Esophagus squamous epithelium (tissue), 5 donors: ENCODE data around the gene CDK5RAP2. TPM values are rescaled to one million over a fixed set of nuclear protein-coding genes. Genes with fewer than 3 reads are reported as not detected.

Experiments used
- DNase-seq: peaks from one replicate; lab custom pipeline; 2025; lab: John Stamatoyannopoulos, UW
- H3K27ac ChIP-seq, 4 donors: fragments of 200-600 bp; sonication (generic); one replicate each; pipeline ENCODE4 v1.5.1; 2016 to 2019; ENCODE audit warnings: mild to moderate bottlenecking in 1 of 4
- H3K27me3 ChIP-seq, 4 donors: fragments of 200-600 bp; sonication (generic); 1 replicate in 3 of 4; 2 replicates in 1 of 4; pipeline versions ENCODE4 v1.5.1 to v1.6.0; 2017 to 2021; ENCODE audit warnings: antibody characterized with exemption in 1 of 4
- H3K36me3 ChIP-seq, 3 donors: fragments of 200-600 bp; sonication (generic); one replicate each; pipeline ENCODE4 v1.5.1; 2016 to 2019
- H3K4me1 ChIP-seq, 3 donors: fragments of 200-600 bp; sonication (generic); one replicate each; pipeline ENCODE4 v1.5.1; 2017 to 2019
- H3K4me3 ChIP-seq, 4 donors: fragments of 200-600 bp; sonication (generic); 1 replicate in 3 of 4; 2 replicates in 1 of 4; pipeline ENCODE4 v1.5.1; 2016 to 2019; ENCODE audit warnings: mild to moderate bottlenecking in 2 of 4, moderate library complexity in 1 of 4
- H3K9me3 ChIP-seq, 3 donors: fragments of 200-600 bp; sonication (generic); one replicate each; pipeline ENCODE4 v1.5.1; 2016 to 2019
- POLR2A ChIP-seq, 4 donors: fragments of 450-650 bp; IDR thresholded peaks; one replicate each; pipeline ENCODE4 v1.6.1; 2017; ENCODE audit warnings: antibody characterized with exemption in 4 of 4, mild to moderate bottlenecking in 4 of 4, moderate library complexity in 3 of 4
- WGBS, 2 donors: methylation state at CpG; one replicate each; pipeline ENCODE4 v1.1.5; 2018; 5-methylcytosine and 5-hydroxymethylcytosine counted together
- intact Hi-C: fragments of 100-400 bp; cut with DNase I; formaldehyde crosslinking; loops from one replicate; pipeline ENCODE4 v1.15.0; 2022
- total RNA-seq, 4 donors: library from RNA; depleted of rRNA; stranded (reverse); fragments of >200 nt; gene quantifications; one replicate each; pipeline ENCODE4 v1.1.0, GENCODE V29; 2016
- TF ChIP-seq, protein P1 (sequence below), 6 experiments: fragments of 450-650 bp in 4 of 6; fragments of 200-600 bp in 2 of 6; sonication (generic) in 2 of 6; IDR thresholded peaks; one replicate each; pipeline ENCODE4 v1.5.1; 2016 to 2019; ENCODE audit warnings: antibody characterized with exemption in 6 of 6, mild to moderate bottlenecking in 4 of 6, moderate library complexity in 4 of 6
- donor health status: DM: yes; HTN: yes; CAD: no.

The CDK5RAP2 gene
- total RNA-seq, 4 donors from 2014 or later = 23.2 to 41.2 (median 33.8) TPM

DNA sequence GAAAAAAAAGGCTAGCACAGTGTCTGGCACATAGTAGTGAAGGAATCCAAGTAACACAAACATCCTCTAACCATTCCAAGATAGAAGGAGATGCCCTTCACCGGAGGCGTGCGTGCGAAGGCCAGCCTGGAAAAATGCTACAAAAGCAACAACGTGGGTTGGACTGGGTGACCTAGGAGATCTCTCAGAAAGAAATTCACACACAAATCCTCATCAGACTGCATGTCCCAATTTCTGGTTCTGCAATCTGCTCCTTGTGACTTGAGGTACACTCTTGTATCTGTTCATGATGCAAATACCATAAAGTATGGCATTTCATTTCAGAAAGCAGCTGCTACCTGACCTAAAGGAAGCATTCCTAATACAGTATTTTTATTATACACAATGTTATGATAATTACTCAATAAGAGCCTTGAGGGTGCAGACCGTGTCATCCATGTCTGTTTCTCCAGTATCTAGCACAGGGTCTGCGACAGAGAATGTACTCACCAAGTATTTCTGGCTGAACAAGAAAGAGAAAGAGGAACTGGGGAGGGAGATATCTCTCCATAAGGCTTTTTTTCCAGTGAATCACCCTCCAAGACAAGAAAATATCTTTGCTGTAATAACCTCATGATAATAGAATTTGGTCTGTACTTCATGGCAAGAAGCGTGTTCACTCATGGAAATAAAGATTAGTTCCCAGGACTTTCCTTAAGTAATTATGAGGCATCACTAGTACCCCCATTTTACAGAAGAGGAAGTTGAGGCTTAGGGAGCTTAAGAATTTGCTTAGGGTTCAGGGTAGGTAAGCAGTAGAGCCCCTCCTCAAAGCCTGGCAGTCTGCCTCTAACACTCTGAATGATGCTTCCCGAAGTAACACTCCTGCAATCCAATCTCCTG is 138.3 kb downstream of the CDK5RAP2 start:
- Histone ChIP-seq H3K4me1 (peaks cover 0 to 8% (median 0%) of the 10 kb centered on the region in 3 donors), H3K27me3 (no peaks in the 10 kb centered on the region), H3K36me3 (peaks cover 0 to 94% (median 6%) of the 10 kb centered on the region in 3 donors), H3K4me3 (no peak overlapping the region), H3K9me3 (no peaks in the 10 kb centered on the region), H3K27ac (peak overlapping the region in 1 of 4 donors; percentile 19)
- DNase-seq = no peak
- TF ChIP-seq POLR2A (IDR thresholded peaks at IDR 0.05) = no peak
- TF ChIP-seq, protein P1, sequence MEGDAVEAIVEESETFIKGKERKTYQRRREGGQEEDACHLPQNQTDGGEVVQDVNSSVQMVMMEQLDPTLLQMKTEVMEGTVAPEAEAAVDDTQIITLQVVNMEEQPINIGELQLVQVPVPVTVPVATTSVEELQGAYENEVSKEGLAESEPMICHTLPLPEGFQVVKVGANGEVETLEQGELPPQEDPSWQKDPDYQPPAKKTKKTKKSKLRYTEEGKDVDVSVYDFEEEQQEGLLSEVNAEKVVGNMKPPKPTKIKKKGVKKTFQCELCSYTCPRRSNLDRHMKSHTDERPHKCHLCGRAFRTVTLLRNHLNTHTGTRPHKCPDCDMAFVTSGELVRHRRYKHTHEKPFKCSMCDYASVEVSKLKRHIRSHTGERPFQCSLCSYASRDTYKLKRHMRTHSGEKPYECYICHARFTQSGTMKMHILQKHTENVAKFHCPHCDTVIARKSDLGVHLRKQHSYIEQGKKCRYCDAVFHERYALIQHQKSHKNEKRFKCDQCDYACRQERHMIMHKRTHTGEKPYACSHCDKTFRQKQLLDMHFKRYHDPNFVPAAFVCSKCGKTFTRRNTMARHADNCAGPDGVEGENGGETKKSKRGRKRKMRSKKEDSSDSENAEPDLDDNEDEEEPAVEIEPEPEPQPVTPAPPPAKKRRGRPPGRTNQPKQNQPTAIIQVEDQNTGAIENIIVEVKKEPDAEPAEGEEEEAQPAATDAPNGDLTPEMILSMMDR (IDR thresholded peaks at IDR 0.05) = no peak
- 74 to 91% methylated on average over 9 of the region's 9 CpGs for WGBS, 2 donors
- intact Hi-C loops = no loop called here

DNA sequence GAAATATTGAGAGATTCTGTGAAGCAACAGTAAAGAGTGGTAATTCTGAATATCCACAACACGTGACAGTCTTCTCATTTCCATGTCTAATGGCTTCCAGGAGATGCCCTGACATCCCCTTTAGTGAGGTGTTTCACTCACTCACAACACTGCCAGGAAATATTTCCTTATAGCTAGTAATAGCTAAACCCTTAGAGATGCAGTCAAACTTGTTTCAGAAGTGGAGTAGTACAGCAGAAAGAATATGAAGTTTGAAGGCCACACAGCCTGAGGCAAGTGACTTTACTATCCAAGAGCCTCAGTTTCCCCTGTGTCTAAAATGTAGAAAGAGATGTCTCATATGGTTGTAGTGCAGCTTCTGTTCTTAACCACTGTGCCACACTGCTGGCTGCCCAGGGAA is 139.2 kb downstream of the CDK5RAP2 start:
- no peaks in the 10 kb centered on the region for H3K27me3 ChIP-seq
- peaks cover 0 to 8% (median 0%) of the 10 kb centered on the region in 3 donors for H3K4me1 ChIP-seq
- intact Hi-C loops = no loop called here
- WGBS, 2 donors = 85 to 91% methylated on average over 1 of the region's 1 CpG
- TF ChIP-seq, protein P1 (IDR thresholded peaks at IDR 0.05) = no peak
- peaks cover 0 to 92% (median 6%) of the 10 kb centered on the region in 3 donors for H3K36me3 ChIP-seq
- no peak for DNase-seq
- no peak overlapping the region for H3K27ac ChIP-seq
- H3K4me3 ChIP-seq = no peak overlapping the region
- H3K9me3 ChIP-seq = no peaks in the 10 kb centered on the region

DNA sequence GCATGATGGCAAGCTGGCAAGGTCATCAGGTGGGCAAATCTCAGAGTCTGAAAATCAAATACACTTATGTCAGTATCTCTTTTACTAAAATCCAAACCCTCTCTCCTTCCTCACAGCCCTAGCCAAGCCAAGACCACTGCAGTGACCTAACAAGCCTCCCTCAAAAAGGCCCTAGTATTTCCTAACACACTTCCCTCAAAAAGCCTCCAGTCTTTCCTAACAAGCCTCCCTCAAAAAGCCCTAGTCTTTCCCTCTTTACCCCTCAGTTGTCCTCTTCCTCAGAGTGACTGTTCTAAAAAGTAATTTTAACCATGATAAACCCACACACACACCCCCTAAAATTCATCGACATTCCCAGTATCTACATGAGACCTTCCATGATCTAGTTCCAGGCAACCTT is 140.0 kb downstream of the CDK5RAP2 start:
- no peak overlapping the region for H3K27ac ChIP-seq
- DNase-seq = no peak
- intact Hi-C loops = no loop called here
- WGBS, 2 donors = 90 to 95% methylated on average over 1 of the region's 1 CpG
- TF ChIP-seq, protein P1 (IDR thresholded peaks at IDR 0.05) = no peak
- no peak for TF ChIP-seq POLR2A (IDR thresholded peaks at IDR 0.05)
- H3K27me3 ChIP-seq = no peaks in the 10 kb centered on the region
- peaks cover 0 to 14% (median 0%) of the 10 kb centered on the region in 3 donors for H3K4me1 ChIP-seq
- no peaks in the 10 kb centered on the region for H3K9me3 ChIP-seq
- H3K4me3 ChIP-seq = no peak overlapping the region
- H3K36me3 ChIP-seq = peaks cover 0 to 86% (median 6%) of the 10 kb centered on the region in 3 donors

DNA sequence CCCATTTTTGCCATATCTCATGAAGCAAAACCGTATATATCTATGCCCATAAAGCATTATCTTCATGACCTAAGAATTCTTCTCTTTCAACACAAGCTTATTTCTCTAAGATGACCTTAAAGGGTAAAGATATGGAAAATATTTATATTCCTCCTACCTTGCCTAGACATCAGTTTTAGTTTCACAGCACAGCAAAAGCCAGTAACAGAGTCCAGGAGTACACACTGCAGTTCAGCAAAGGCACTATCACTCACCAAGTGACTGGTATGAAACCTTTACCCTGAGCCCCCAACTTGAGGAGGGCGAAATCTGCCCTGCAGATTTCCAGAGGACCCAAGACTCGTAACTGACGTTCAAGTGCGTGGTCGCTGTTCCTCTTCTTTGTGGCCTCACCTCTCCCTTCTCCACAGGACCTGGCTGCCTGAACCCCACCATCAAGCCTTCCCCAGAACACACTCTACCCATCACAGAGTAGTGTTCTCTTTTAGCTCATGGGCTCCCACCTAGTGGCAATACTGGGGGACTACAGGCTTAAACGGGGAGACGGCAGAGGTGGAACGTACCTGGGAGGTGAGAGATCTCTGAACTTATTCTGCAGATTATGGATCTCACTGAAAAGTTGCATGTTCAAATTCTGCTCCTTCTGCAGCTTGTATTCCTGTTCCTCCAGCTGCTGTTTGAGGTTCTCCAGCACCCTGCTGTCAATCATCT is 141.0 kb downstream of the CDK5RAP2 start:
- no peak for DNase-seq
- Histone ChIP-seq H3K27me3 (no peaks in the 10 kb centered on the region), H3K36me3 (peaks cover 0 to 85% (median 6%) of the 10 kb centered on the region in 3 donors), H3K4me1 (peaks cover 0 to 23% (median 0%) of the 10 kb centered on the region in 3 donors), H3K27ac (no peak overlapping the region), H3K4me3 (no peak overlapping the region), H3K9me3 (no peaks in the 10 kb centered on the region)
- intact Hi-C loops = no loop called here
- 87 to 90% methylated on average over 9 of the region's 9 CpGs for WGBS, 2 donors
- TF ChIP-seq POLR2A (IDR thresholded peaks at IDR 0.05) = no peak
- TF ChIP-seq, protein P1 (IDR thresholded peaks at IDR 0.05) = peak in 2 of 6 experiments; percentile 20 to 48

GRCh38 chr9:120438111-120438510 is 141.9 kb downstream of the CDK5RAP2 start:
- H3K4me3 ChIP-seq = no peak overlapping the region
- DNase-seq = no peak
- 52 to 62% methylated on average over 2 of the region's 2 CpGs for WGBS, 2 donors
- H3K9me3 ChIP-seq = no peaks in the 10 kb centered on the region
- H3K27me3 ChIP-seq = no peaks in the 10 kb centered on the region
- intact Hi-C loops = no loop called here
- H3K27ac ChIP-seq = no peak overlapping the region
- H3K4me1 ChIP-seq = peaks cover 0 to 24% (median 0%) of the 10 kb centered on the region in 3 donors
- H3K36me3 ChIP-seq = peaks cover 0 to 76% (median 6%) of the 10 kb centered on the region in 3 donors
- no peak for TF ChIP-seq POLR2A (IDR thresholded peaks at IDR 0.05)
- TF ChIP-seq, protein P1 (IDR thresholded peaks at IDR 0.05) = no peak
